KMS-11 (cell line): ENCODE data around the gene DOCK7.

ENCODE experiments used
- H2AFZ ChIP-seq: fragments of 200-600 bp; sonication (generic); 2 replicates; pipeline ENCODE4 v1.6.1; 2016; ENCODE audit warnings: antibody characterized with exemption, mixed run types, low read depth
- H3K27ac ChIP-seq: fragments of 200-600 bp; sonication (generic); 2 replicates; pipeline ENCODE4 v1.6.1; 2016; ENCODE audit warnings: mild to moderate bottlenecking, mixed run types
- H3K27me3 ChIP-seq: fragments of 200-600 bp; sonication (generic); 2 replicates; pipeline ENCODE4 v1.6.1; 2017; ENCODE audit warnings: mild to moderate bottlenecking, low read depth, mixed run types, moderate library complexity; ENCODE audit not compliant: insufficient read depth
- H3K36me3 ChIP-seq: fragments of 200-600 bp; sonication (generic); 2 replicates; pipeline ENCODE4 v1.6.1; 2017; ENCODE audit warnings: mild to moderate bottlenecking, mixed run types; ENCODE audit not compliant: insufficient read depth
- H3K4me1 ChIP-seq: fragments of 200-600 bp; sonication (generic); 2 replicates; pipeline ENCODE4 v1.6.1; 2016; ENCODE audit warnings: mild to moderate bottlenecking, low read depth, mixed run types; ENCODE audit not compliant: poor library complexity, severe bottlenecking
- H3K4me2 ChIP-seq: fragments of 200-600 bp; sonication (generic); 2 replicates; pipeline ENCODE4 v1.7.0; 2016; ENCODE audit warnings: mild to moderate bottlenecking, mixed run types
- H3K4me3 ChIP-seq: fragments of 200-600 bp; sonication (generic); IDR thresholded peaks from 2 replicates; pipeline ENCODE4 v1.6.1; 2017; ENCODE audit warnings: low read depth, low read length, mixed read lengths; ENCODE audit not compliant: insufficient read depth
- H3K79me2 ChIP-seq: fragments of 200-600 bp; sonication (generic); 2 replicates; pipeline ENCODE4 v1.6.1; 2016; ENCODE audit warnings: low read depth, mixed run types; ENCODE audit not compliant: insufficient read depth
- H3K9ac ChIP-seq: fragments of 200-600 bp; sonication (generic); 2 replicates; pipeline ENCODE4 v1.6.1; 2016; ENCODE audit warnings: mild to moderate bottlenecking, mixed run types
- H4K20me1 ChIP-seq: fragments of 200-600 bp; sonication (generic); 2 replicates; pipeline ENCODE4 v1.6.1; 2016; ENCODE audit warnings: mild to moderate bottlenecking, mixed run types; ENCODE audit not compliant: insufficient read depth
- CTCF ChIP-seq: fragments of 200-600 bp; sonication (generic); conservative IDR thresholded peaks from 2 replicates; pipeline ENCODE4 v1.6.1; 2017; ENCODE audit warnings: low read depth, mild to moderate bottlenecking, antibody characterized with exemption, low read length, moderate library complexity, mixed read lengths

Gene DOCK7

GRCh38 chr1:62608905-62609304 lies 79.3 kb downstream of the DOCK7 start:
- H3K4me1 ChIP-seq = no peaks in the 10 kb centered on the region
- H3K27ac ChIP-seq = no peak overlapping the region
- no peak overlapping the region for H3K4me2 ChIP-seq
- H3K79me2 ChIP-seq = no peaks in the 10 kb centered on the region
- no peak for TF ChIP-seq CTCF
- H3K4me3 ChIP-seq = no peak overlapping the region
- H3K36me3 ChIP-seq = no peaks in the 10 kb centered on the region
- H2AFZ ChIP-seq = no peak overlapping the region
- no peaks in the 10 kb centered on the region for H3K27me3 ChIP-seq
- H4K20me1 ChIP-seq = no peaks in the 10 kb centered on the region
- no peak overlapping the region for H3K9ac ChIP-seq

GRCh38 chr1:62601457-62601856 lies 86.7 kb downstream of the DOCK7 start:
- Histone ChIP-seq H3K36me3 (no peaks in the 10 kb centered on the region), H3K9ac (no peak overlapping the region), H2AFZ (no peak overlapping the region), H3K27ac (no peak overlapping the region), H3K4me1 (no peaks in the 10 kb centered on the region), H4K20me1 (no peaks in the 10 kb centered on the region), H3K27me3 (no peaks in the 10 kb centered on the region), H3K4me2 (no peak overlapping the region), H3K4me3 (no peak overlapping the region), H3K79me2 (no peaks in the 10 kb centered on the region)
- no peak for TF ChIP-seq CTCF

GRCh38 chr1:62599044-62599443 lies 89.1 kb downstream of the DOCK7 start:
- TF ChIP-seq CTCF = no peak

GRCh38 chr1:62597281-62597680 lies 90.9 kb downstream of the DOCK7 start, which contains the start of gene ANGPTL3:
TSS of gene ANGPTL3 (plus strand) at chr1:62597520. CDS start at chr1:62597567, 47 bp downstream.
- H3K36me3 ChIP-seq = no peaks in the 10 kb centered on the region
- H3K27me3 ChIP-seq = no peaks in the 10 kb centered on the region
- no peaks in the 10 kb centered on the region for H3K79me2 ChIP-seq
- H4K20me1 ChIP-seq = no peaks in the 10 kb centered on the region
- no peak within 1 kb of the TSS for H3K4me3 ChIP-seq
- no peak within 1 kb of the TSS for H3K27ac ChIP-seq
- H3K9ac ChIP-seq = no peak within 1 kb of the TSS
- H3K4me2 ChIP-seq = no peak within 1 kb of the TSS
- no peak within 1 kb of the TSS for H2AFZ ChIP-seq
- no peaks in the 10 kb centered on the region for H3K4me1 ChIP-seq
- TF ChIP-seq CTCF = no peak

More at GRCh38 chr1:62599044-62599443, 89.1 kb downstream of the DOCK7 start:
- H3K9ac ChIP-seq = no peak overlapping the region
- no peaks in the 10 kb centered on the region for H3K27me3 ChIP-seq
- H3K79me2 ChIP-seq = no peaks in the 10 kb centered on the region
- no peak overlapping the region for H3K4me3 ChIP-seq
- H3K4me1 ChIP-seq = no peaks in the 10 kb centered on the region
- H2AFZ ChIP-seq = no peak overlapping the region
- H3K27ac ChIP-seq = no peak overlapping the region
- no peaks in the 10 kb centered on the region for H3K36me3 ChIP-seq
- no peak overlapping the region for H3K4me2 ChIP-seq
- no peaks in the 10 kb centered on the region for H4K20me1 ChIP-seq
